OCI-LY3 (cell line): ENCODE data around the gene AKIRIN1.

Experiments used
- CTCF ChIP-seq: fragments of 200-600, 300-600 bp; sonication (generic); IDR thresholded peaks from 2 replicates; pipeline ENCODE4 v1.5.1; 2014; ENCODE audit warnings: antibody characterized with exemption, low read length, low read depth
- EZH2phosphoT487 ChIP-seq: fragments of 200-600 bp; shearing (Covaris generic); IDR thresholded peaks from 2 replicates; pipeline ENCODE4 v1.6.1; 2018; ENCODE audit warnings: antibody characterized with exemption, mixed run types, low read depth

- TF ChIP-seq CTCF = no peak
- no peak for TF ChIP-seq EZH2phosphoT487
These were observed 49.5 kb upstream of the AKIRIN1 start, which contains the start of gene RHBDL2 for GRCh38 chr1:38941527-38942019.
